ENCODE data around the gene RFPL4AL1. TPM values are rescaled to one million over a fixed set of nuclear protein-coding genes. Genes with fewer than 3 reads are reported as not detected.
A peak's percentile ranks its signal among the peaks of the same experiment; 100 is the strongest.
"Not testable (repeated sequence)": the region's sequence is repeated elsewhere in the genome, so short reads cannot be mapped to it uniquely, and the experiment has no call there.

Gene RFPL4AL1
- total and polyA plus RNA-seq, 12 donors = not detected

DNA sequence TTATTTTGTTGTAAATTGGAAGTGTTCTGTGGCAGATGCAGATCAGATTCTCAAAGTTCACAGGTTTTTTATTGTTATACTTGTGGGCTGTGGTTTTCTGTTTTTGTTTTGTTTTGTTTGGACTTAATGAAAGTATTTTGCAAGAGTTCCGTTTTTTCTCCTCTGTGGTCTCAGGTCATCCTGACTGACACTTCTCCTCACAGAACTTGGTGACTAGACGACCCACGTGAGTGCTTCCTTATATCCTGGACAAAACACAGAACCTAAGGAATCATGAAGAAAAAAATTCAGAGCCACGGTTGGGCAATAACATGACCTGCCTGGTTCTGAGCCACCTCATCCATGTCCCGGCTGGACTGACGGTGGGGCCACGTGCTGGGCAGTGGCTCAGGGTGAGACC is 2.5 kb upstream of the RFPL4AL1 start:
- Histone ChIP-seq H3K27me3 (peaks cover 0 to 14% (median 0%) of the 10 kb centered on the region in 7 donors), H3K4me1 (no peaks in the 10 kb centered on the region), H3K27ac (no peak overlapping the region), H3K4me3 (no peak overlapping the region), H3K36me3 (no peaks in the 10 kb centered on the region), H3K9me3 (peaks cover 0 to 14% (median 0%) of the 10 kb centered on the region in 11 donors)
- DNase-seq = no peak
- TF ChIP-seq CTCF (IDR thresholded peaks at IDR 0.05) = no peak
- ATAC-seq = peak in 1 of 8 donors; percentile 34
- intact Hi-C loops (cut with DNase I) = no loop called here
- 70 to 74% methylated on average over 6 to 7 of the region's 7 CpGs for WGBS, 2 donors

- intact Hi-C loops (cut with DNase I); ATAC-seq; DNase-seq; H3K4me1 ChIP-seq; H3K27ac ChIP-seq; H3K4me3 ChIP-seq; H3K36me3 ChIP-seq: not testable (repeated sequence)
- Histone ChIP-seq H3K9me3 (peaks cover 0 to 14% (median 0%) of the 10 kb centered on the region in 11 donors), H3K27me3 (peaks cover 0 to 14% (median 0%) of the 10 kb centered on the region in 7 donors)
- WGBS, 2 donors = 35 to 40% methylated on average over 2 to 3 of the region's 3 CpGs
Measured at GRCh38 chr19:55769632-55770031, 714 bp downstream of the RFPL4AL1 start.

DNA sequence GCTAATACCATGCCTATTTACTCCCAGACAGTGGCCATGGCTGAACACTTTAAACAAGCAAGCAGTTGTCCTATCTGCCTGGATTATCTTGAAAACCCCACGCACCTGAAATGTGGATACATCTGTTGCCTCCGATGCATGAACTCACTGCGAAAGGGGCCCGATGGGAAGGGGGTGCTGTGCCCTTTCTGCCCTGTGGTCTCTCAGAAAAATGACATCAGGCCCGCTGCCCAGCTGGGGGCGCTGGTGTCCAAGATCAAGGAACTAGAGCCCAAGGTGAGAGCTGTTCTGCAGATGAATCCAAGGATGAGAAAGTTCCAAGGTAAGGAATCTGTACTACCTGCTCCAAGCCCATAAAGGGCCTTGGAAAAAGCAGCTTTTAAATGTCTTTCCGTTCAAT is 8.6 kb downstream of the RFPL4AL1 start:
- WGBS, 2 donors = 24 to 29% methylated on average over 7 of the region's 7 CpGs
- no peaks in the 10 kb centered on the region for H3K4me1 ChIP-seq
- H3K36me3 ChIP-seq = no peaks in the 10 kb centered on the region
- no peak for TF ChIP-seq CTCF (IDR thresholded peaks at IDR 0.05)
- DNase-seq (no peak), ATAC-seq (no peak)
- no peaks in the 10 kb centered on the region for H3K9me3 ChIP-seq
- H3K27ac ChIP-seq = no peak overlapping the region
- no peak overlapping the region for H3K4me3 ChIP-seq
- peaks cover 0 to 58% (median 6%) of the 10 kb centered on the region in 7 donors for H3K27me3 ChIP-seq
- intact Hi-C loops (cut with DNase I) = no loop called here

DNA sequence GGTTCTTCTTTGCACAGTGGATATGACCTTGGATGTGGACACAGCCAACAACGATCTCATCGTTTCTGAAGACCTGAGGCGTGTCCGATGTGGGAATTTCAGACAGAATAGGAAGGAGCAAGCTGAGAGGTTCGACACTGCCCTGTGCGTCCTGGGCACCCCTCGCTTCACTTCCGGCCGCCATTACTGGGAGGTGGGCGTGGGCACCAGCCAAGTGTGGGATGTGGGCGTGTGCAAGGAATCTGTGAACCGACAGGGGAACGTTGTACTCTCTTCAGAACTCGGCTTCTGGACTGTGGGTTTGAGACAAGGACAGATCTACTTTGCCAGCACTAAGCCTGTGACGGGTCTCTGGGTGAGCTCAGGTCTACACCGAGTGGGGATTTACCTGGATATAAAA is 9.4 kb downstream of the RFPL4AL1 start:
- intact Hi-C loops (cut with DNase I) = no loop called here
- Histone ChIP-seq H3K4me1 (no peaks in the 10 kb centered on the region), H3K27ac (no peak overlapping the region), H3K36me3 (no peaks in the 10 kb centered on the region), H3K4me3 (no peak overlapping the region), H3K9me3 (no peaks in the 10 kb centered on the region), H3K27me3 (peaks cover 0 to 60% (median 6%) of the 10 kb centered on the region in 7 donors)
- no peak for ATAC-seq
- no peak for DNase-seq
- whole genome bisulfite sequencing, 2 donors = 81 to 82% methylated on average over 16 of the region's 16 CpGs
- no peak for TF ChIP-seq CTCF (IDR thresholded peaks at IDR 0.05)

DNA sequence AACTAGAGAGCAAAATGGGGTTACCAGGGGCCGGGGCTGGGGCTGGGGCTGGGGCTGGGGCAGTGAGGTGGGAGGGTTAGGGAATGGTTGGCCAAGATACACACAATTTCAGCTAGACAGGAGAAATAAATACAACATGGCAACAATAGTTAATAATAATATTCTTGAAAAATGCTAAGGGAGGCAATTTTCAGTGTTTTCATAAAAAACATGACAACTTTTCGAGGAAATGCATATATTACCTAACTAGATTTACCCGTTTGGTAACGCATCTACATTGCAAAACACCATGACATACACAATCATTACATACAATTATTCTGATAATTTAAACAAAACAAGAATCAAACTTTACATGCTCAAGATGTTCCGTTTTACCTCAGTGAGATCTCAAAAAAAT is 12.2 kb downstream of the RFPL4AL1 start:
- ATAC-seq (no peak), DNase-seq (no peak)
- H3K27ac ChIP-seq = no peak overlapping the region
- H3K9me3 ChIP-seq = no peaks in the 10 kb centered on the region
- H3K4me3 ChIP-seq = no peak overlapping the region
- intact Hi-C loops (cut with DNase I) = no loop called here
- no peaks in the 10 kb centered on the region for H3K4me1 ChIP-seq
- TF ChIP-seq CTCF (IDR thresholded peaks at IDR 0.05) = no peak
- peaks cover 0 to 56% (median 6%) of the 10 kb centered on the region in 7 donors for H3K27me3 ChIP-seq
- 79 to 80% methylated on average over 5 of the region's 5 CpGs for WGBS, 2 donors
- H3K36me3 ChIP-seq = no peaks in the 10 kb centered on the region
